Transverse colon (tissue), 4 donors: ENCODE measurements around the gene ALOX15.

Experiments used
- CTCF ChIP-seq, 5 experiments: fragments of 200-600 bp in 3 of 5; fragments of 450-650 bp in 2 of 5; sonication (generic) in 3 of 5; IDR thresholded peaks; 1 replicate in 2 of 5; 2 replicates in 3 of 5; pipeline ENCODE4 v1.5.1; 2016 to 2017; ENCODE audit warnings: antibody characterized with exemption in 5 of 5, inconsistent platforms in 3 of 5, mild to moderate bottlenecking in 2 of 5, moderate library complexity in 1 of 5
- EP300 ChIP-seq: sonication (generic); formaldehyde crosslinking; IDR thresholded peaks from one replicate; pipeline ENCODE4 v1.6.1; 2017; ENCODE audit warnings: antibody characterized with exemption, low read depth
- POLR2A ChIP-seq: fragments of 450-650 bp; IDR thresholded peaks from one replicate; pipeline ENCODE4 v1.6.1; 2016; ENCODE audit warnings: antibody characterized with exemption, mild to moderate bottlenecking, moderate library complexity
- POLR2AphosphoS5 ChIP-seq, 3 donors: sonication (generic); formaldehyde crosslinking; IDR thresholded peaks; one replicate each; pipeline ENCODE4 v1.6.1; 2016; ENCODE audit warnings: antibody characterized with exemption in 3 of 3

- TF ChIP-seq CTCF (IDR thresholded peaks at IDR 0.05) (no peak), POLR2A (no peak), EP300 (no peak), POLR2AphosphoS5 (IDR thresholded peaks at IDR 0.05) (no peak)
Measured at GRCh38 chr17:4672055-4672630, 30.7 kb upstream of the ALOX15 start.
